ENCODE data around the gene SLC7A4.

DNA sequence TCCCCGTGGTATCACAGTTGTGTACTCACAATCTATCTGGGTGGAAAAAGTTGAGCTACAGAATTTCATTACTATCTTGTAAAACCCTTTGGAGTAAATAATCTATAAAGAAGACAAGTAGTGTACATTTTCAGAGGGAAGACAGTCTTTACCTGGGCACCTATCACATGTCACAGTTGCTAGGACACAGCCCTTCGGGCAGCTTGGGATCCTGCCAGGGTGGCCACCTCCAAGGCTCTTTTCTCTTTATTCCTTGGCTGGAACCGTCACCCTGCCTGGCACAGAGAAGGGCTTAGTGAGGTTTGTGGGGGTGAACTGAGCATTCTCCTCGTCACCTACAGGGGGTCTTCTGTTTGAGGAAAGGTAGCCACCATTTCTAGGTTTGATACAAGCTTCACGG lies 37.0 kb upstream of the SLC7A4 start:
- TF ChIP-seq, protein P1, sequence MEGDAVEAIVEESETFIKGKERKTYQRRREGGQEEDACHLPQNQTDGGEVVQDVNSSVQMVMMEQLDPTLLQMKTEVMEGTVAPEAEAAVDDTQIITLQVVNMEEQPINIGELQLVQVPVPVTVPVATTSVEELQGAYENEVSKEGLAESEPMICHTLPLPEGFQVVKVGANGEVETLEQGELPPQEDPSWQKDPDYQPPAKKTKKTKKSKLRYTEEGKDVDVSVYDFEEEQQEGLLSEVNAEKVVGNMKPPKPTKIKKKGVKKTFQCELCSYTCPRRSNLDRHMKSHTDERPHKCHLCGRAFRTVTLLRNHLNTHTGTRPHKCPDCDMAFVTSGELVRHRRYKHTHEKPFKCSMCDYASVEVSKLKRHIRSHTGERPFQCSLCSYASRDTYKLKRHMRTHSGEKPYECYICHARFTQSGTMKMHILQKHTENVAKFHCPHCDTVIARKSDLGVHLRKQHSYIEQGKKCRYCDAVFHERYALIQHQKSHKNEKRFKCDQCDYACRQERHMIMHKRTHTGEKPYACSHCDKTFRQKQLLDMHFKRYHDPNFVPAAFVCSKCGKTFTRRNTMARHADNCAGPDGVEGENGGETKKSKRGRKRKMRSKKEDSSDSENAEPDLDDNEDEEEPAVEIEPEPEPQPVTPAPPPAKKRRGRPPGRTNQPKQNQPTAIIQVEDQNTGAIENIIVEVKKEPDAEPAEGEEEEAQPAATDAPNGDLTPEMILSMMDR (IDR thresholded peaks at IDR 0.05) = no peak
- TF ChIP-seq POLR2A (IDR thresholded peaks at IDR 0.05) = no peak

Data from thyroid gland (tissue), 4 donors.